ENCODE results near the gene SMG6.
"Not testable (repeated sequence)": the region's sequence is repeated elsewhere in the genome, so short reads cannot be mapped to it uniquely, and the experiment has no call there.

The SMG6 gene

GRCh38 chr17:2259769-2260536 lies 43.6 kb downstream of the SMG6 start:
- H3K27ac ChIP-seq (ENCODE audit: low read depth, low read length, poor library complexity, severe bottlenecking) = peak overlapping the region; percentile 79
- H3F3A ChIP-seq (ENCODE audit: insufficient read depth, low read length) = no peaks in the 10 kb centered on the region
- H3K9me2 ChIP-seq (ENCODE audit: low read depth, low read length) = no peaks in the 10 kb centered on the region
- peaks cover 7% of the 10 kb centered on the region; the same call in 1 of the 2 replicates for H3K36me3 ChIP-seq (ENCODE audit: insufficient read depth, low read length)
- H3K79me2 ChIP-seq (ENCODE audit: insufficient read depth, low read length) = no peaks in the 10 kb centered on the region
- no peaks in the 10 kb centered on the region for H4K20me1 ChIP-seq (ENCODE audit: insufficient read depth, low read length)
- H3K9me3 ChIP-seq (ENCODE audit: low read length) = no peaks in the 10 kb centered on the region
- TF ChIP-seq CTCF (IDR thresholded peaks at IDR 0.05; ENCODE audit: low read length) (no peak), EZH2 (IDR thresholded peaks at IDR 0.05; ENCODE audit: borderline replicate concordance, low read length) (no peak)
- peak overlapping the region; percentile 45; the same call in 1 of the 2 replicates for H3K9ac ChIP-seq (ENCODE audit: low read length)
- H3K4me2 ChIP-seq (ENCODE audit: low read length) = peak overlapping the region; percentile 14; the same call in 1 of the 2 replicates
- H3K27me3 ChIP-seq (ENCODE audit: insufficient read depth, low read length) = no peaks in the 10 kb centered on the region
- no peak overlapping the region for H2AFZ ChIP-seq (ENCODE audit: low read length)
- H3K4me3 ChIP-seq (ENCODE audit: low read depth, low read length, poor library complexity, severe bottlenecking) = no peak overlapping the region
- H3K4me1 ChIP-seq (ENCODE audit: insufficient read depth, low read length, severe bottlenecking) = peaks cover 23% of the 10 kb centered on the region

GRCh38 chr17:2258830-2259229 lies 44.8 kb downstream of the SMG6 start:
- H3K79me2 ChIP-seq (ENCODE audit: insufficient read depth, low read length); H3F3A ChIP-seq (ENCODE audit: insufficient read depth, low read length); H3K36me3 ChIP-seq (ENCODE audit: insufficient read depth, low read length); H4K20me1 ChIP-seq (ENCODE audit: insufficient read depth, low read length); H3K9me3 ChIP-seq (ENCODE audit: low read length); H3K9ac ChIP-seq (ENCODE audit: low read length); H2AFZ ChIP-seq (ENCODE audit: low read length); H3K4me3 ChIP-seq (ENCODE audit: low read depth, low read length, poor library complexity, severe bottlenecking); H3K27me3 ChIP-seq (ENCODE audit: insufficient read depth, low read length); H3K9me2 ChIP-seq (ENCODE audit: low read depth, low read length); H3K4me2 ChIP-seq (ENCODE audit: low read length): not testable (repeated sequence)
- H3K27ac ChIP-seq (ENCODE audit: low read depth, low read length, poor library complexity, severe bottlenecking) = peak overlapping the region; percentile 79
- peaks cover 21% of the 10 kb centered on the region for H3K4me1 ChIP-seq (ENCODE audit: insufficient read depth, low read length, severe bottlenecking)

GRCh38 chr17:2253768-2254406 lies 49.7 kb downstream of the SMG6 start:
- no peaks in the 10 kb centered on the region for H3K9me2 ChIP-seq (ENCODE audit: low read depth, low read length)
- H3F3A ChIP-seq (ENCODE audit: insufficient read depth, low read length) = no peaks in the 10 kb centered on the region
- H3K4me3 ChIP-seq (ENCODE audit: low read depth, low read length, poor library complexity, severe bottlenecking) = no peak overlapping the region
- H3K36me3 ChIP-seq (ENCODE audit: insufficient read depth, low read length) = no peaks in the 10 kb centered on the region; the same call in none of the 2 replicates
- H3K27ac ChIP-seq (ENCODE audit: low read depth, low read length, poor library complexity, severe bottlenecking) = no peak overlapping the region
- H3K9ac ChIP-seq (ENCODE audit: low read length) = no peak overlapping the region
- peaks cover 13% of the 10 kb centered on the region for H3K4me1 ChIP-seq (ENCODE audit: insufficient read depth, low read length, severe bottlenecking)
- H2AFZ ChIP-seq (ENCODE audit: low read length) = no peak overlapping the region
- no peaks in the 10 kb centered on the region for H3K27me3 ChIP-seq (ENCODE audit: insufficient read depth, low read length)
- H3K9me3 ChIP-seq (ENCODE audit: low read length) = no peaks in the 10 kb centered on the region
- no peak for TF ChIP-seq CTCF (IDR thresholded peaks at IDR 0.05; ENCODE audit: low read length)
- TF ChIP-seq EZH2 (IDR thresholded peaks at IDR 0.05; ENCODE audit: borderline replicate concordance, low read length) = no peak
- H3K4me2 ChIP-seq (ENCODE audit: low read length) = no peak overlapping the region
- no peaks in the 10 kb centered on the region for H3K79me2 ChIP-seq (ENCODE audit: insufficient read depth, low read length)
- no peaks in the 10 kb centered on the region for H4K20me1 ChIP-seq (ENCODE audit: insufficient read depth, low read length)

Data from OCI-LY1 (cell line).